Measurements from ENCODE around the gene CASZ1. TPM values are rescaled to one million over a fixed set of nuclear protein-coding genes. Genes with fewer than 3 reads are reported as not detected.
A peak's percentile ranks its signal among the peaks of the same experiment; 100 is the strongest.

CASZ1 gene
- total RNA-seq, 1 donor from 2014 or later, result 3.4 TPM

DNA sequence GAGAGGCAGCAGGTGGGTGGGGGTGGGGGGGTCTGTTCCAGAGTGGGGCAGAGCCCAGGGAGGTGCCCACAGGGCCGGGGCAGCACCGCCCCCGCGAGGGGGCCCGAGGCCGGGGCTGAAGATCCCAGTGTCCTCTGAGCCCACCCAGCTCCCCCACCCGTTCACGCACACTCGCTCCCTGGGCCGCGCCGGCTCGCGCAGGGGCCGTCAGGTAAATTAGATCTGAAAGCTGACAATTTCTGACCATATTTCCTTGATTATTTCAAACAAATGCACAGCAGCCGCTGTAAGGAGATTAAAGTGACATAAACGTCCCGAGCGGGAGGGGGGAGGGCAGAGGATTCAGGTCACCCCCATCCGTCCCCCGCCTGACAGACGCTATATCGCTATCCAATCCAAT, 118.0 kb downstream of the CASZ1 start:
- H3K36me3 Mint-ChIP-seq, result no peaks in the 10 kb centered on the region
- Histone ChIP-seq H3K4me1 (peaks cover 70% of the 10 kb centered on the region), H3K79me2 (ENCODE audit: low read depth) (no peaks in the 10 kb centered on the region), H3K27ac (peak overlapping the region; percentile 31), H3K9me3 (ENCODE audit: low read depth) (no peaks in the 10 kb centered on the region), H3K36me3 (no peaks in the 10 kb centered on the region), H3K9ac (no peak overlapping the region), H3K4me3 (no peak overlapping the region), H3F3A (ENCODE audit: low read depth) (peaks cover 43% of the 10 kb centered on the region), H4K20me1 (ENCODE audit: low read depth) (peaks cover 33% of the 10 kb centered on the region), H3K27me3 (no peaks in the 10 kb centered on the region), H3K4me2 (peak overlapping the region; percentile 63), H2AFZ (replicated peaks) (no peak overlapping the region)
- TF ChIP-seq, protein P1, sequence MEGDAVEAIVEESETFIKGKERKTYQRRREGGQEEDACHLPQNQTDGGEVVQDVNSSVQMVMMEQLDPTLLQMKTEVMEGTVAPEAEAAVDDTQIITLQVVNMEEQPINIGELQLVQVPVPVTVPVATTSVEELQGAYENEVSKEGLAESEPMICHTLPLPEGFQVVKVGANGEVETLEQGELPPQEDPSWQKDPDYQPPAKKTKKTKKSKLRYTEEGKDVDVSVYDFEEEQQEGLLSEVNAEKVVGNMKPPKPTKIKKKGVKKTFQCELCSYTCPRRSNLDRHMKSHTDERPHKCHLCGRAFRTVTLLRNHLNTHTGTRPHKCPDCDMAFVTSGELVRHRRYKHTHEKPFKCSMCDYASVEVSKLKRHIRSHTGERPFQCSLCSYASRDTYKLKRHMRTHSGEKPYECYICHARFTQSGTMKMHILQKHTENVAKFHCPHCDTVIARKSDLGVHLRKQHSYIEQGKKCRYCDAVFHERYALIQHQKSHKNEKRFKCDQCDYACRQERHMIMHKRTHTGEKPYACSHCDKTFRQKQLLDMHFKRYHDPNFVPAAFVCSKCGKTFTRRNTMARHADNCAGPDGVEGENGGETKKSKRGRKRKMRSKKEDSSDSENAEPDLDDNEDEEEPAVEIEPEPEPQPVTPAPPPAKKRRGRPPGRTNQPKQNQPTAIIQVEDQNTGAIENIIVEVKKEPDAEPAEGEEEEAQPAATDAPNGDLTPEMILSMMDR (IDR thresholded peaks at IDR 0.05), result no peak
- H3K27me3 Mint-ChIP-seq (ENCODE audit: insufficient read depth, low read depth), result peaks cover 10% of the 10 kb centered on the region
- no peak for DNase-seq (ENCODE audit: low spot score)
- no peak overlapping the region for H3K4me3 Mint-ChIP-seq
- no peaks in the 10 kb centered on the region for H3K9me3 Mint-ChIP-seq
- no peak overlapping the region for H3K27ac Mint-ChIP-seq
- H3K4me1 Mint-ChIP-seq, result peaks cover 74% of the 10 kb centered on the region

DNA sequence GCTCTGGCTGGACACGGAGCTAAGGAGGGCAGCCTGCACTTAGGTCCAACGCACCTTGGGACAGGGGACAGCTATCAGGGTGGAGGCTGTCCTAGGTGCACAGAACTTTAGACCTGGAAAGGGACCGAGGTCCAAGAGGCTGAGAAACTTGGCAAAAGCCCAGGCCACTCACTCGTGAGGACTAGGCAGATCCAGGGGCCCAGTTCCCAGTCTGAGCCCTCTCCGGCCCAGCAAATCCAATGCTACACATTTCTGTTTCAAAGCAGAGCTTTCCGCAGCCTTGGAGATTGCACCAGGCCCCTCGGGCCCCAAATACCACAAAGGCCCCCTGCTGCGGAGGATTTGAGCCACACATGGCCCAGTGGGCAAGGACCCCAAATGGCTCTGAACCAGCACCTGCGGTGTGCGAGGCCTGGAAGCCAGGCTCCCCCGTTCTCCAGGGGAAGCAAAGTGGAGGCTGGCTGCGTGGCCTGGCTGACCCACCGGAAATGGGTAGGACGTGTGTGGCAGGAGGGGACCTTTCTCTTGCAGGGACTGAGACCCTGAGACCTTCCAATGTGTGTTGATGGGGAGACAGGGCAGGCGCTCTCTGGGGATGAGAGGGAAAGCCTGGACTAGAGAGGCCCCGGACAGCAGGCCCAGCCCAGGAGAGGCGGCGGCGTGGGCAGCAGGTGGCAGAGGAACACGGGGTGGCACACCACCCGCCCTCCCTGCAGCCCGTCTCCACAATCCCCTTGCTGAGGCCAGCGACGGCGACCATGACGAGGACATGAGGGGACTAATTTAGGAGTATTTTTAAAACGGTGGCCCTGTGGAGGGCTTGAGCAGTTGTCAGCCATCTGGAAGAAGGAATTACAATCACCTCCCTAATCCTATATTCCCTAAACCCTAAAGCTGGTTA, 118.7 kb downstream of the CASZ1 start:
- Histone ChIP-seq H3F3A (ENCODE audit: low read depth) (peaks cover 38% of the 10 kb centered on the region), H3K4me1 (peaks cover 63% of the 10 kb centered on the region), H3K36me3 (no peaks in the 10 kb centered on the region), H4K20me1 (ENCODE audit: low read depth) (peaks cover 33% of the 10 kb centered on the region), H3K4me3 (no peak overlapping the region), H3K27ac (peak overlapping the region; percentile 68), H3K4me2 (peak overlapping the region; percentile 63), H3K9ac (no peak overlapping the region), H2AFZ (replicated peaks) (no peak overlapping the region), H3K79me2 (ENCODE audit: low read depth) (no peaks in the 10 kb centered on the region), H3K27me3 (no peaks in the 10 kb centered on the region), H3K9me3 (ENCODE audit: low read depth) (no peaks in the 10 kb centered on the region)
- peaks cover 74% of the 10 kb centered on the region for H3K4me1 Mint-ChIP-seq
- peak; percentile 74 for DNase-seq (ENCODE audit: low spot score)
- no peak for TF ChIP-seq EZH2 (IDR thresholded peaks at IDR 0.05)
- no peak for TF ChIP-seq EZH2phosphoT487 (IDR thresholded peaks at IDR 0.05)
- TF ChIP-seq, protein P1 (IDR thresholded peaks at IDR 0.05), result no peak
- peak overlapping the region; percentile 97 for H3K27ac Mint-ChIP-seq
- H3K4me3 Mint-ChIP-seq, result peak overlapping the region; percentile 52
- no peaks in the 10 kb centered on the region for H3K36me3 Mint-ChIP-seq
- H3K9me3 Mint-ChIP-seq, result no peaks in the 10 kb centered on the region
- H3K27me3 Mint-ChIP-seq (ENCODE audit: insufficient read depth, low read depth), result peaks cover 10% of the 10 kb centered on the region

DNA sequence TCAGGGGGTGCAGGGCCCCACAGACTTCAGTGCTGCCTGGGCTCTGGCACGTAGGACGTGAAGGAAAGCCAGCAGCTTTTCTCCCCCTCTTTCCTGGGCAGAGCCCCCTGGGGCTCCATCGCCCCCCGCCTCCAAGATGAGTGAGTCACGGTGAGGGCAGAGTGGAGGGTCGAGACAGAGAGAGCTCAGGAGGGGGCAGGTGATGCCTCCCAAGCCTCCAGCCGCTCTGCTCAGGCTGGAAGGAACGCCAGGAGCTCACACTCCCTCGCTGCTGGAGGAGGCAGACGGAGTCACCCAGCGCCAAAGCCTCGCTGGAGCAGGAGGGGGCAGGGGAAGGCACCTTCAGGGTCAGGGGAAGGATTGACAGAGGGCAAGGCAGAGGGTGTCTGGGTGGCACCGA, 119.5 kb downstream of the CASZ1 start:
- Histone ChIP-seq H3K79me2 (ENCODE audit: low read depth) (no peaks in the 10 kb centered on the region), H3K27me3 (no peaks in the 10 kb centered on the region), H4K20me1 (ENCODE audit: low read depth) (peaks cover 26% of the 10 kb centered on the region), H3K9me3 (ENCODE audit: low read depth) (no peaks in the 10 kb centered on the region), H3K4me1 (peaks cover 55% of the 10 kb centered on the region), H3K36me3 (no peaks in the 10 kb centered on the region), H3K9ac (no peak overlapping the region), H2AFZ (replicated peaks) (no peak overlapping the region), H3K4me3 (no peak overlapping the region), H3K4me2 (peak overlapping the region; percentile 63), H3F3A (ENCODE audit: low read depth) (peaks cover 34% of the 10 kb centered on the region), H3K27ac (no peak overlapping the region)
- H3K4me1 Mint-ChIP-seq, result peaks cover 73% of the 10 kb centered on the region
- peak overlapping the region; percentile 97 for H3K27ac Mint-ChIP-seq
- DNase-seq (ENCODE audit: low spot score), result no peak
- H3K9me3 Mint-ChIP-seq, result no peaks in the 10 kb centered on the region
- H3K36me3 Mint-ChIP-seq, result no peaks in the 10 kb centered on the region
- TF ChIP-seq EZH2phosphoT487 (IDR thresholded peaks at IDR 0.05) (no peak), EZH2 (IDR thresholded peaks at IDR 0.05) (no peak)
- TF ChIP-seq, protein P1 (IDR thresholded peaks at IDR 0.05), result no peak
- peaks cover 10% of the 10 kb centered on the region for H3K27me3 Mint-ChIP-seq (ENCODE audit: insufficient read depth, low read depth)
- no peak overlapping the region for H3K4me3 Mint-ChIP-seq

Data from neural progenitor cell (in vitro differentiated cells).